GM12875 (cell line): ENCODE measurements around the gene RGS2.

ENCODE experiments used
- H3K4me3 ChIP-seq: one replicate; pipeline ENCODE4 v1.5.1; 2011; ENCODE audit warnings: low read depth, low read length, control low read depth
- CTCF ChIP-seq: IDR thresholded peaks from 2 replicates; pipeline ENCODE4 v1.5.1; 2011; ENCODE audit warnings: low read depth, mild to moderate bottlenecking, control low read depth, inconsistent platforms, low read length, moderate library complexity, borderline replicate concordance; ENCODE audit not compliant: insufficient read depth

Gene RGS2

GRCh38 chr1:192784397-192784796, 24.4 kb upstream of the RGS2 start:
- no peak overlapping the region for H3K4me3 ChIP-seq
- no peak for TF ChIP-seq CTCF

GRCh38 chr1:192786576-192786975, 22.3 kb upstream of the RGS2 start:
- TF ChIP-seq CTCF: no peak
- no peak overlapping the region for H3K4me3 ChIP-seq

DNA sequence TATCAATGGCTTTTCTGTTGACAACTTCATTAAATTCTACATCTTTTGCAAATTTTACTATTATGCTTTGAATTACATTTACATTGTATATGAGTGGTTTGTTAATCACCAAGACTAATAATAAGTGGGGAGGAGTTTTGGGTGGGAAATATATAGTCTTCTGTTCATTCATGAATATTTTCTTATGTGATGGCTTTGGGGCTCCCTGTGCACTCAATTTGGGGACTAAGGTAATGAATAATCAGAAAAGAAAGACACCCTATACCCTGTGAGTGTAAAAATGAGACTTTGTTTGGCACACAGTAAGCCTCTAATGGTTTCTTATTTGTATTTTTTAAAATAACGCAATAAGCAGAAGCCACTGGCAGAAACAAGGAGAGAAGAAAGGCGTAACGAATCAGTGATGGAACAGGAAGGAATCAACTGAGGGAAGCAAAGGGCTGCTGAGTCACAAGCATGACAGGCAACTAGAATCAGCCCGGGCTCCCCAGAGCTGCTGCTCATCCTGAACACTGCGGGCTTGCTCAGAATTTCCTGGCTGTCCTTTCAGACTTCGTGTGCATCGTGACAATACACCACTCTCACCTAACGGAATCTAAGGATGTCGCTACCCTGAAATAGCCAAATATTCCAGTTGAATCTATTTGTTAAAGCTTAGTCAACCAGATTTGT, 20.8 kb upstream of the RGS2 start:
- no peak overlapping the region for H3K4me3 ChIP-seq
- TF ChIP-seq CTCF: no peak

GRCh38 chr1:192789871-192790270, 19.0 kb upstream of the RGS2 start:
- no peak for TF ChIP-seq CTCF
- no peak overlapping the region for H3K4me3 ChIP-seq

DNA sequence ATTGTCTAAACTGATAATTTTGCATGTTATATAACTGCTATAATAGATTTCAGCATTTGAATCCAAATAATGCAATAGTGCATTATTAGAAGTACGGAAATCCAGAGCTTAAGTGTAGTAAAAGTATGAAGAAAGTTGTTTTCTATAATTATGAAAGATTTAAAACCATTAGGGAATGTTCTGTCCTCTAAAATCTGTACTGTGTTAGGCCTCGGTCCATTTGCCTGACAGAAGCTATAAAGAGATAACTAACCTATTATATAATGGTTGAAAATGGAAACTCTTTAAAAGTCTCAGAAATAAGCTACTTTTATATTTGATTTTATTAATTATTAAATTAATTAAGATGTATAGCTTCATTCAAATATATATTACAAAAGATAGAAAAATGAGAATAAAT, 16.2 kb upstream of the RGS2 start:
- no peak for TF ChIP-seq CTCF
- no peak overlapping the region for H3K4me3 ChIP-seq

GRCh38 chr1:192793983-192794767, 14.7 kb upstream of the RGS2 start:
- no peak overlapping the region for H3K4me3 ChIP-seq
- no peak for TF ChIP-seq CTCF

- TF ChIP-seq CTCF: no peak
- H3K4me3 ChIP-seq: no peak overlapping the region
Measured at GRCh38 chr1:192794768-192795035, 14.1 kb upstream of the RGS2 start.
